Stimulated activated CD4-positive, alpha-beta T cell treated with anti-CD3 and anti-CD28 coated beads, TNF-alpha, amount 100 ng/mL, for 48 hours (primary cell): ENCODE measurements around the gene TLL2.

Experiments used
- DNase-seq, 3 donors: peaks; one replicate each; pipeline ENCODE4 v3.0.0-alpha.2; 2020; ENCODE audit warnings: low read depth in 3 of 3

Gene TLL2

GRCh38 chr10:96324447-96324846 lies 189.3 kb downstream of the TLL2 start:
- DNase-seq, result no peak

GRCh38 chr10:96322275-96322674 lies 191.5 kb downstream of the TLL2 start:
- DNase-seq, result no peak

DNA sequence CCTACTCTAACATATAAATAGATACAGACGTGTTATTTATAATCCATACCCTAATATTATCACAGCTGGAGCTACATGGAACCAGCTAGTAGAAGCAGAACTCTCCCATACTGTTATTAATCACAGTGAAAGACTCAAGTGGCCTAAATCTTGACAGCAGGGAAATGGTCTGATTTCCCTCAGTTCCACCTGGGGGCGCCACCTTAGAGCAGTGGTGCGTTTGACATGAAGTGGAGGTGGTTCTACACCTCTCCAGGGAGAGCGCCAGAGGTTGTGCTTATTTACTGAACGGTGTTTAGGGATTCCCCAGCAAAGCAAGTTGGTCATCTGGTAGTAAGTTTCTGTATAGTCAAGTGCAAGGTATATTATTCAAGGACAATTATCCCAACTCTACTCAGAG lies 191.9 kb downstream of the TLL2 start:
- no peak for DNase-seq

- DNase-seq, result no peak
Observed at GRCh38 chr10:96319754-96320474, 193.8 kb downstream of the TLL2 start.

GRCh38 chr10:96317067-96317833 lies 196.5 kb downstream of the TLL2 start:
- no peak for DNase-seq
